HTERT RPE-1 (cell line): ENCODE measurements around the gene CALHM1.
"Not testable (repeated sequence)": the region's sequence is repeated elsewhere in the genome, so short reads cannot be mapped to it uniquely, and the experiment has no call there.

Experiments
- in situ Hi-C: fragments of 300-500 bp; cut with MboI; formaldehyde crosslinking; loops from 4 replicates; pipeline ENCODE4 v1.14.3; 2020; ENCODE audit warnings: low sequenced_read_pairs

CALHM1 gene

GRCh38 chr10:103433858-103434257 is 24.8 kb downstream of the CALHM1 start:
- in situ Hi-C loops, result no loop called here

DNA sequence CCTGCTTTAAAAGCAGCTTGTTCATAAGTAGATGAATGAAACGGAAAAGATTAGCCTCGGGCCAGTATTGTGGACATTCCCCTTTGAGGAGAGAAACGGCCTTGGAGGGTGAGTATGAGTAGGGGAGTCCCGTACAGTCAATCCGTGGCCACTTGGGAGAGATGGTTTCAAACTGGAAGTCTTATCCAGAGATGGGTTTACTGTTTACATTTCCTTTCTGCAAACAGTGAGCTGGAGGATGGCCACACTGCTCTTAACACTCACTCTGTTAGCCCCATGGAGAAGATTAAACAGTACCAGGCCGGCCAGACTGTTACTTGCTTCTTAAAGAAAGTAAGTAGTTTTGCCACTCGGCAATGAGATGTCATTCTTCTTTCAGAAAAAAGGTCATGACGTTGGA is 26.8 kb downstream of the CALHM1 start:
- in situ Hi-C loops, result no loop called here

DNA sequence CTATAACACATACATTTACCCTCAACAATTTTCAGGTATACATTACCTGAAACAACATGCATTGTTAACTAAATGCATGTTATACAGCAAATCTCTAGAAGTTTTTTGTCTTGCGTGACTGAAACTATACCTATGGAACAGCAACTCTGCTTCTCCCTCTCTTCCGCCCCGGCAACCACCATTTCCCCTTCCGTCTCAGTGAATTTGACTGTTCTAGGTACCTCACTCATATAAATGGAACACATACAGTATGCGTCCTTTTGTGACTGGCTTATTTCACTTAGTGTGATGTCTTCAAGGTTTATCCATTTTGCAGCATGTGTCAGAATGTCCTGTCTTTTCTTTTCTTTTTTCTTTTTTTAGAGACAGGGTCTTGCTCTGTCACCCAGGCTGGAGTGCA is 29.1 kb downstream of the CALHM1 start:
- in situ Hi-C loops, result no loop called here

- in situ Hi-C loops, result no loop called here
Measured at GRCh38 chr10:103428989-103429643, 29.6 kb downstream of the CALHM1 start.

GRCh38 chr10:103427866-103428265 is 30.8 kb downstream of the CALHM1 start:
- in situ Hi-C loops, result no loop called here

- in situ Hi-C loops, result no loop called here
Measured at GRCh38 chr10:103423748-103424147, 35.0 kb downstream of the CALHM1 start.

DNA sequence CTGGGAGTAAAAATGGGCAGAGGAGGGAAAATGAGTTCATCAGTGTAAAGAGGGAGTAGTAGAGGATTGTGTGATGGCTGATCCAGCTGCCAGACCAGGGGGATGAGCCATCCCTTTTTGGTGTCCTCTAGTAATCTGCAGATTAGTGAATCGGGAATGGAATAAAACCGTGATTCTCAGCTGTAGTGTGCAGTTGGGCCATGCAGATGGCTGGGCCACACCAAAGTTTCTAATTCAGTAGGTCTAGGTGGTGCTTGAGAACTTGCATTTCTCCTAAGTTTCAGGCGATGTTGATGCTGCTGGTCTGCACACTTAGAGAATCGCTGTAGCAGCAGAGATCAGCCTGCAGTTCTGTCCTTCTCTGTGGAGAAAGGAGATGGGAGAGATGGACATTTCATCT is 39.6 kb downstream of the CALHM1 start:
- in situ Hi-C loops, result no loop called here

GRCh38 chr10:103417601-103418000 is 41.1 kb downstream of the CALHM1 start:
- in situ Hi-C loops, result no loop called here

- in situ Hi-C loops, result not testable (repeated sequence)
Measured at GRCh38 chr10:103417148-103417469, 41.6 kb downstream of the CALHM1 start.

DNA sequence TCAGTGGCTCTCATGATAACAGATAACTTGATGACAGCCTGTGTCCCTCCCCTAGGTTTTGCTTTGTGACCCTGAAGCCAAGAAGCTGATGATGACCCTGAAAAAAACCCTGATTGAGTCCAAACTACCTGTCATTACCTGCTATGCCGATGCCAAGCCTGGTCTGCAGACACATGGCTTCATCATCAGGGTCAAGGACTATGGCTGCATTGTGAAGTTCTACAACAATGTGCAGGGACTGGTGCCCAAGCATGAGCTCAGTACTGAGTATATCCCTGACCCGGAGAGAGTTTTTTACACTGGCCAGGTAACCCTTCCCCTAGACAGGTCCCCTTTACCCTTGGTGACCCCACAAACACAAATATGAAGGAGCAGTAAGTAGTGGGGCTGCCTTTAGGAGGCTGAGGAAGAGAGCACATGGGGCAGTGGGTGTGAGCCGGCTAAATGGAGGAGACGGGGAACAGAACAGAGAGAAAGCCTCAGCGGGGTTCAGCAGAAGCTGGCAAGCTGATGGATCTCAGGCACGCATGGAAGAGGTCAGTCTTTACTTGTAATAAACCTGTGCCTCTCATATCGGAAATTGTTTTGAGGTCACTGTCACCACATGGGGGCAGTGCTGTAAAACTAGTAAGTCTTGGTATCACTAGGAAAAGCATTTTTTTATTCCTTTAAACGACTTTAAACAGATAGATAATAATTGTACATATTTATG is 42.1 kb downstream of the CALHM1 start:
- in situ Hi-C loops, result no loop called here

GRCh38 chr10:103415581-103415980 is 43.1 kb downstream of the CALHM1 start:
- in situ Hi-C loops, result no loop called here

DNA sequence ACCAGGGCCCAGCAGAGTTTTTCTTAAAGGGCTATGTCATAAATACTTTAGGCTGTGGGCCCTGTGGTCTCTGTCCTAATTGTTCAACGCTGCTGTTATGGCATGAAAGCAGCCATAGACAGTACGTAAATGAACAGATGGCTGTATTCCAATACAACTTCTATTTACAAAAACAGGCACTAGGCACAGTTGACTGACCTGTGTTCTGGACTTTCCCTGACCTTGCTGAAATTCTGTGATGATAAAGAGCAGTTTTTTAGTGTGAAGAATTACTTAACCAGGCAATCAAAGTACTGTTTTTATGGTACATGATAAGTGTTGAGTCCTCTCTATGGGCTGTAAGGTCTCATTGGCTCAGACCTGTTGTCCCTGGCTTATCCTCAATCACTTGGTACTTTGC is 45.1 kb downstream of the CALHM1 start:
- in situ Hi-C loops, result no loop called here
